ENCODE measurements around the gene CADPS.

The CADPS gene

GRCh38 chr3:62521464-62522105, 353.6 kb downstream of the CADPS start:
- no peaks in the 10 kb centered on the region for H3K4me1 ChIP-seq
- no peak for TF ChIP-seq Cebpa-rat (IDR thresholded peaks at IDR 0.05)
- no peak overlapping the region for H3K9ac ChIP-seq
- H3K4me2 ChIP-seq, result no peak overlapping the region
- H3K9me3 ChIP-seq, result no peaks in the 10 kb centered on the region
- H3K27me3 ChIP-seq, result no peaks in the 10 kb centered on the region
- H3K27ac ChIP-seq, result no peak overlapping the region
- H3K4me3 ChIP-seq, result no peak overlapping the region
- no peaks in the 10 kb centered on the region for H3K36me3 ChIP-seq
- H4K20me1 ChIP-seq, result no peaks in the 10 kb centered on the region

- H3K27me3 ChIP-seq, result no peaks in the 10 kb centered on the region
- no peaks in the 10 kb centered on the region for H3K9me3 ChIP-seq
- no peaks in the 10 kb centered on the region for H4K20me1 ChIP-seq
- peaks cover 14% of the 10 kb centered on the region for H3K4me1 ChIP-seq
- TF ChIP-seq Cebpa-rat (IDR thresholded peaks at IDR 0.05), result no peak
- no peaks in the 10 kb centered on the region for H3K36me3 ChIP-seq
- no peak overlapping the region for H3K27ac ChIP-seq
- no peak overlapping the region for H3K9ac ChIP-seq
- peak overlapping the region; percentile 46 for H3K4me2 ChIP-seq
- H3K4me3 ChIP-seq, result no peak overlapping the region
Measured at GRCh38 chr3:62503516-62503915, 371.7 kb downstream of the CADPS start.

GRCh38 chr3:62502315-62503300, 372.6 kb downstream of the CADPS start:
- no peak for TF ChIP-seq Cebpa-rat (IDR thresholded peaks at IDR 0.05)
- H3K9ac ChIP-seq, result no peak overlapping the region

GRCh38 chr3:62501289-62501668, 373.9 kb downstream of the CADPS start:
- no peaks in the 10 kb centered on the region for H3K9me3 ChIP-seq

More at GRCh38 chr3:62502315-62503300, 372.6 kb downstream of the CADPS start:
- Histone ChIP-seq H3K9me3 (no peaks in the 10 kb centered on the region), H3K4me1 (peaks cover 14% of the 10 kb centered on the region), H3K4me3 (no peak overlapping the region), H4K20me1 (no peaks in the 10 kb centered on the region), H3K27ac (no peak overlapping the region), H3K27me3 (no peaks in the 10 kb centered on the region), H3K36me3 (no peaks in the 10 kb centered on the region), H3K4me2 (peak overlapping the region; percentile 46)

GRCh38 chr3:62500556-62501288, 374.5 kb downstream of the CADPS start:
- Histone ChIP-seq H3K4me2 (no peak overlapping the region), H3K4me1 (peaks cover 14% of the 10 kb centered on the region), H3K27me3 (no peaks in the 10 kb centered on the region), H3K27ac (no peak overlapping the region), H4K20me1 (no peaks in the 10 kb centered on the region), H3K36me3 (no peaks in the 10 kb centered on the region), H3K9me3 (no peaks in the 10 kb centered on the region), H3K9ac (no peak overlapping the region), H3K4me3 (no peak overlapping the region)
- TF ChIP-seq Cebpa-rat (IDR thresholded peaks at IDR 0.05), result no peak

More at GRCh38 chr3:62501289-62501668, 373.9 kb downstream of the CADPS start:
- TF ChIP-seq Cebpa-rat (IDR thresholded peaks at IDR 0.05), result no peak
- Histone ChIP-seq H3K36me3 (no peaks in the 10 kb centered on the region), H4K20me1 (no peaks in the 10 kb centered on the region), H3K4me2 (no peak overlapping the region), H3K27ac (no peak overlapping the region), H3K4me1 (peaks cover 14% of the 10 kb centered on the region), H3K9ac (no peak overlapping the region), H3K4me3 (no peak overlapping the region), H3K27me3 (no peaks in the 10 kb centered on the region)

GRCh38 chr3:62497156-62497555, 378.1 kb downstream of the CADPS start:
- Histone ChIP-seq H3K36me3 (no peaks in the 10 kb centered on the region), H3K9ac (no peak overlapping the region), H3K4me3 (no peak overlapping the region), H3K27ac (no peak overlapping the region), H3K27me3 (no peaks in the 10 kb centered on the region), H3K4me1 (peaks cover 1% of the 10 kb centered on the region), H3K9me3 (no peaks in the 10 kb centered on the region), H3K4me2 (no peak overlapping the region), H4K20me1 (no peaks in the 10 kb centered on the region)
- no peak for TF ChIP-seq Cebpa-rat (IDR thresholded peaks at IDR 0.05)

GRCh38 chr3:62496503-62496902, 378.7 kb downstream of the CADPS start:
- Histone ChIP-seq H3K4me3 (no peak overlapping the region), H3K9me3 (no peaks in the 10 kb centered on the region), H4K20me1 (no peaks in the 10 kb centered on the region), H3K9ac (no peak overlapping the region), H3K4me2 (no peak overlapping the region), H3K36me3 (no peaks in the 10 kb centered on the region), H3K27me3 (no peaks in the 10 kb centered on the region), H3K4me1 (no peaks in the 10 kb centered on the region), H3K27ac (no peak overlapping the region)
- no peak for TF ChIP-seq Cebpa-rat (IDR thresholded peaks at IDR 0.05)

- no peak overlapping the region for H3K9ac ChIP-seq
- H3K27ac ChIP-seq, result no peak overlapping the region
- no peaks in the 10 kb centered on the region for H4K20me1 ChIP-seq
- no peaks in the 10 kb centered on the region for H3K27me3 ChIP-seq
- no peak overlapping the region for H3K4me2 ChIP-seq
- no peaks in the 10 kb centered on the region for H3K4me1 ChIP-seq
- no peaks in the 10 kb centered on the region for H3K36me3 ChIP-seq
- no peak overlapping the region for H3K4me3 ChIP-seq
- H3K9me3 ChIP-seq, result no peaks in the 10 kb centered on the region
- TF ChIP-seq Cebpa-rat (IDR thresholded peaks at IDR 0.05), result no peak
Measured at GRCh38 chr3:62493109-62493801, 382.0 kb downstream of the CADPS start.

- H3K4me3 ChIP-seq, result no peak overlapping the region
- no peaks in the 10 kb centered on the region for H3K27me3 ChIP-seq
- H3K9ac ChIP-seq, result no peak overlapping the region
- no peak overlapping the region for H3K4me2 ChIP-seq
- no peaks in the 10 kb centered on the region for H3K9me3 ChIP-seq
- H3K36me3 ChIP-seq, result no peaks in the 10 kb centered on the region
- H4K20me1 ChIP-seq, result no peaks in the 10 kb centered on the region
- TF ChIP-seq Cebpa-rat (IDR thresholded peaks at IDR 0.05), result no peak
- peaks cover 12% of the 10 kb centered on the region for H3K4me1 ChIP-seq
- no peak overlapping the region for H3K27ac ChIP-seq
Measured at GRCh38 chr3:62482961-62483360, 392.3 kb downstream of the CADPS start.
